ENCODE data around the gene SLC25A30.

The SLC25A30 gene

GRCh38 chr13:45445053-45445452, 26.9 kb upstream of the SLC25A30 start:
- Histone ChIP-seq H3K27ac (ENCODE audit: low read depth, low read length, poor library complexity, severe bottlenecking) (no peak overlapping the region), H3K9ac (ENCODE audit: low read length) (no peak overlapping the region), H2AFZ (ENCODE audit: low read length) (no peak overlapping the region), H3K9me2 (ENCODE audit: low read depth, low read length) (no peaks in the 10 kb centered on the region), H3K4me2 (ENCODE audit: low read length) (no peak overlapping the region), H3F3A (ENCODE audit: insufficient read depth, low read length) (no peaks in the 10 kb centered on the region), H3K27me3 (ENCODE audit: insufficient read depth, low read length) (no peaks in the 10 kb centered on the region), H3K4me3 (ENCODE audit: low read depth, low read length, poor library complexity, severe bottlenecking) (no peak overlapping the region), H3K9me3 (ENCODE audit: low read length) (no peaks in the 10 kb centered on the region), H3K36me3 (ENCODE audit: insufficient read depth, low read length) (no peaks in the 10 kb centered on the region), H3K4me1 (ENCODE audit: insufficient read depth, low read length, severe bottlenecking) (no peaks in the 10 kb centered on the region), H4K20me1 (ENCODE audit: insufficient read depth, low read length) (no peaks in the 10 kb centered on the region), H3K79me2 (ENCODE audit: insufficient read depth, low read length) (no peaks in the 10 kb centered on the region)
- TF ChIP-seq EZH2 (IDR thresholded peaks at IDR 0.05; ENCODE audit: borderline replicate concordance, low read length), result no peak
- no peak for TF ChIP-seq CTCF (IDR thresholded peaks at IDR 0.05; ENCODE audit: low read length)

GRCh38 chr13:45441633-45442032, 23.5 kb upstream of the SLC25A30 start:
- no peak for TF ChIP-seq CTCF (IDR thresholded peaks at IDR 0.05; ENCODE audit: low read length)
- no peak for TF ChIP-seq EZH2 (IDR thresholded peaks at IDR 0.05; ENCODE audit: borderline replicate concordance, low read length)
- Histone ChIP-seq H3K9me2 (ENCODE audit: low read depth, low read length) (no peaks in the 10 kb centered on the region), H3K9me3 (ENCODE audit: low read length) (no peaks in the 10 kb centered on the region), H3K9ac (ENCODE audit: low read length) (no peak overlapping the region), H3K36me3 (ENCODE audit: insufficient read depth, low read length) (no peaks in the 10 kb centered on the region), H3K4me2 (ENCODE audit: low read length) (no peak overlapping the region), H4K20me1 (ENCODE audit: insufficient read depth, low read length) (no peaks in the 10 kb centered on the region), H3K79me2 (ENCODE audit: insufficient read depth, low read length) (no peaks in the 10 kb centered on the region), H3K4me1 (ENCODE audit: insufficient read depth, low read length, severe bottlenecking) (no peaks in the 10 kb centered on the region), H3K27ac (ENCODE audit: low read depth, low read length, poor library complexity, severe bottlenecking) (no peak overlapping the region), H2AFZ (ENCODE audit: low read length) (no peak overlapping the region), H3K27me3 (ENCODE audit: insufficient read depth, low read length) (no peaks in the 10 kb centered on the region), H3K4me3 (ENCODE audit: low read depth, low read length, poor library complexity, severe bottlenecking) (no peak overlapping the region), H3F3A (ENCODE audit: insufficient read depth, low read length) (no peaks in the 10 kb centered on the region)

DNA sequence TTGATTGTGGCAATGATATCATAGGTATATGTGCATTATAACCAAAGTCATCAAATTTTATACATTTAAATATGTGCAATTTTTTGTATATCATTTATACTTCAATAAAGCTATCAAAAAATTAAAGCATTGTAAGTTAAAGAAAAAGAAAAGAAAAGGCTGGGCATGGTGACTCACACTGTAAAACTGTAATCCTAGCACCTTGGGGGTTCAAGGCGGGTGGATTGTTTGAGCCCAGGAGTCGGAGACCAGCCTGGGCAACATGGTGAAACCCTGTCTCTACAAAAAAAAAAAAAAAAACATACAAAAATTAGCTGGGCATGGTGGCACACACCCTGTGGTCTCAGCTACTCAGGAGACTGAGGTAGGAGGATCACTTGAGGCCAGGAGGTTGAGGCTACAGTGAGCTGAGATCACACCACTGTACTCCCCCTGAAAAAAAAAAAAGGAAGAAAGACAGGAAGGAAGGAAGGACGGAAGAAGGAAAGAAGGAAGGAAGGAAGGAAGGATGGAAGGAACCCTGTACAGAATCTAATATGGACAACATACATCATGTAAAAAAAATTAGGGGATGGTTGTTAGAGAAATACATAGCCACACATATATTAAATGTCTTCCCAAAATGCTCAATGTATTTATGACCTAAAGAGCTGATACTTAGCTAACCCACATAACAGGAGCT, 21.7 kb upstream of the SLC25A30 start:
- H2AFZ ChIP-seq (ENCODE audit: low read length), result no peak overlapping the region
- no peaks in the 10 kb centered on the region for H3K9me3 ChIP-seq (ENCODE audit: low read length)
- H3K27me3 ChIP-seq (ENCODE audit: insufficient read depth, low read length), result no peaks in the 10 kb centered on the region
- TF ChIP-seq CTCF (IDR thresholded peaks at IDR 0.05; ENCODE audit: low read length) (no peak), EZH2 (IDR thresholded peaks at IDR 0.05; ENCODE audit: borderline replicate concordance, low read length) (no peak)
- no peaks in the 10 kb centered on the region for H3K4me1 ChIP-seq (ENCODE audit: insufficient read depth, low read length, severe bottlenecking)
- no peak overlapping the region for H3K4me2 ChIP-seq (ENCODE audit: low read length)
- no peak overlapping the region for H3K4me3 ChIP-seq (ENCODE audit: low read depth, low read length, poor library complexity, severe bottlenecking)
- no peak overlapping the region for H3K27ac ChIP-seq (ENCODE audit: low read depth, low read length, poor library complexity, severe bottlenecking)
- H3F3A ChIP-seq (ENCODE audit: insufficient read depth, low read length), result no peaks in the 10 kb centered on the region
- H3K9ac ChIP-seq (ENCODE audit: low read length), result no peak overlapping the region
- H3K36me3 ChIP-seq (ENCODE audit: insufficient read depth, low read length), result no peaks in the 10 kb centered on the region
- no peaks in the 10 kb centered on the region for H3K79me2 ChIP-seq (ENCODE audit: insufficient read depth, low read length)
- no peaks in the 10 kb centered on the region for H3K9me2 ChIP-seq (ENCODE audit: low read depth, low read length)
- no peaks in the 10 kb centered on the region for H4K20me1 ChIP-seq (ENCODE audit: insufficient read depth, low read length)

All from OCI-LY1 (cell line).